Frontal cortex (tissue), 4 donors: Measurements from ENCODE around the gene TMEM170B. TPM values are rescaled to one million over a fixed set of nuclear protein-coding genes. Genes with fewer than 3 reads are reported as not detected.
"Not testable (repeated sequence)": the region's sequence is repeated elsewhere in the genome, so short reads cannot be mapped to it uniquely, and the experiment has no call there.

Experiments
- DNase-seq, 2 donors: peaks; one replicate each; pipeline ENCODE4 v3.0.0; 2012; ENCODE audit warnings: low spot score in 2 of 2
- FAIRE-seq: peaks from 2 replicates; lab custom pipeline; 2012; peaks lifted over from hg19 to GRCh38; lab: Jason Lieb, UNC
- total RNA-seq: library from RNA; depleted of rRNA; stranded (reverse); fragments of >200 nt; gene quantifications from one replicate; pipeline ENCODE4 v1.2.3, GENCODE V29; 2014
- donor health status: control.
- donor health status: control.
- donor health status: control.

Gene TMEM170B
- total RNA-seq, 1 donor from 2014 or later, result 51.8 TPM

DNA sequence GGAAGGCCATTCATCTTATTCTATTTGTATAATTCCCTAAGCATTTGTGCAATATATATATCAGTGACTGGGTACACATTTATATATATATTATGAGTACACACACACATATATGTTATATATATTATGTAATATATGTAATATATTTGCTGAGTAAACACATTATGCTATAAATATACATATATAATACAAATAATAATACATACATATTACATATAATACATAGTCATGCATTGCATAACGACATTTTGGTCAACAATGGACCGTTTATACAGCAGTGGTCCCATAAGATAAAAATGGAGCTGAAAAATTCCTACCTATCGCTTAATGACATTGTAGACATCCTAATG lies 11.4 kb upstream of the TMEM170B start:
- no peak for DNase-seq
- FAIRE-seq, result no peak

DNA sequence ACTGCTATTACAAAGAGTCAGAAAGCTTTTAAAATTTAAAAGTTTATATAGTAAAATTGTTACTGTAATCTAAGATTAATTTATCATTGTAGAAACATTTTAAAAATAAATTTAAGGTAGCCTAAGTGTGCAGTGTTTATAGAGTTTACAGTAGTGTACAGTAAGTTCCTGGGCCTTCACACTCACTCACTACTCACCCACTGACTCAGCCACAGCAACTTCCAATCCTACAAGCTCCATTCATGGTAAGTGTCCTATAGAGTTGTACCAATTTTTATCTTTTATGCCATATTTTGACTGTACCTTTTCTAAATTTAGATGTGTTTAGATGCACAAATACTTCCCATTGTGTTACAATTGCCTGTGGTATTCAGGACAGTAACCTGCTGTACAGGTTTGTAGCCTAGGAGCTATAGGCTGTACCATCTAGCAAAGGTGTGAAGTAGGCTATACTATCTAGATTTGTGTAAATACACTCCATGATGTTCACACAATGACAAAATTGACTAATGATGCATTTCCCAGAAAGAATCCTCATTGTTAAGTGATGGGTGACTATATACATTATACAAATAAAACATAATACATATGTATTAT lies 10.2 kb upstream of the TMEM170B start:
- FAIRE-seq (no peak), DNase-seq (no peak)

DNA sequence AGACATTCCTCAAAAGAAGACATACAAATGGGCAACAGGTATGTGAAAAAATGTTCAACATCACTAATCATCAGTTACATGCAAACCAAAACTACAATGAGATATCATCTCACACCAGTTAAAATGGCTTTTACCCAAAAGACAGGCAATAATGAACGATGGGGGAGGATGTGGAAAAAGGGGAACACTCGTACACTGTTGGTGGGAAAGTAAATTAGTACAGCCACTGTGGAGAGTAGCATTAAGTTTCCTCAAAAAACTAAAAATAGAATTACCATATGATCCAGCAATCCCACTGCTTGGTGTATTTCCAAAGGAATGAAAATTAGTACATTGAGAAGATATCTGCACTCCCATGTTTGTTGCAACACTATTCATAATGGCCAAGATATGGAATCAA lies 8.6 kb upstream of the TMEM170B start:
- FAIRE-seq, result no peak
- DNase-seq, result no peak

DNA sequence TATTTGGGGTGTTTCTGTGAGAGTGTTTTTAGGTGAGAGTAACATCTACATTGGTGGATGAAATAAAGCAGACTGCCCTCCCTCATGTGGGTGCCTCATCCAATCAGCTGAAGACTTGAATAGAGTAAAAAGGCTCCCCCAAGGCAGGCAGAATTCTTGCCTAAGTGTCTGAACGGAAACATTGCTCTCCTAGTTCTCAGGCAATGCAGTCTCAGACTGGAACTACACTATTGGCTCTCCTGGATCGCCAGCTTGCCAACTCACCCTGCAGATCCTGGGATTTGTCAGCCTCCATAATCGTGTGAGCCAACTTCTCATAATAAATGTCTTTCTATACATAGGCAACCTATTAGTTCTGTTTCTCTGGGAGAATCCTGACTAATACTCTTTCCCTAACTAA lies 5.5 kb upstream of the TMEM170B start:
- DNase-seq (no peak), FAIRE-seq (no peak)

DNA sequence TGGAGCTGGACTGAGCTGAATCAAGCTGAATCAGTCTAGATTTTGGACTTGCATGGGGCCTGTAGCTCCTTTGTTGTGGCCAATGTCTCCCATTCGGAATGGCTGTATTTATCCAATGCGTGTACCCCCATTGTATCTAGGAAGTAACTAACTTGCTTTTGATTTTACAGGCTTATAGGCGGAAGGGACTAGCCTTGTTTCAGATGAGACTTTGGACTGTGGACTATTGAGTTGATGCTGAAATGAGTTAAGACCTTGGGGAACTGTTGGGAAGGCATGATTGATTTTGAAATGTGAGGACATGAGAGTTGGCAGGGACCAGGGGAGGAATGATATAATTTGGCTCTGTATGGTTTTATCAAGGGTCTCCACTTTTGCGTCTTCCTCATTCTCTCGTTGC lies 3.0 kb upstream of the TMEM170B start:
- DNase-seq (no peak), FAIRE-seq (no peak)

DNA sequence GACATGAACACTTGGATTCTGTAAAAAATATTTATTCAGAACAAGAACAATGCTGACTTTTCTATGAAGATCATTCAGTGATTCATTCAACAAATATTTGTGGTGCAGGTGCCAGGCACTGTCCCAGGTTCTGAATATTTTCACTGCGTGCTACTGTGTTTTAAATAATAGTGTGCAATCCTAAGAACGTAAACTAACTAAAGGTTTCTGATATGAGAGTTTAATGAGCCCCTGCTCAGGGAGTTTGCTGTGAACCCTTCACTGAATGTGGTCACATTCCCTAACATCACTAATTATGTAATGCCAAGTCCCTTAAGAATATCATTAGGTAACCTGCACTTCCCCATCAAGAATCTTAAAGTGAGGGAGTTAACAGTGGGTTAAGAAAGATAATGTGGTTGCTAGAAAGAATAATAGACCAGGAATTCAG lies 1.7 kb upstream of the TMEM170B start:
- FAIRE-seq (no peak), DNase-seq (no peak)

DNA sequence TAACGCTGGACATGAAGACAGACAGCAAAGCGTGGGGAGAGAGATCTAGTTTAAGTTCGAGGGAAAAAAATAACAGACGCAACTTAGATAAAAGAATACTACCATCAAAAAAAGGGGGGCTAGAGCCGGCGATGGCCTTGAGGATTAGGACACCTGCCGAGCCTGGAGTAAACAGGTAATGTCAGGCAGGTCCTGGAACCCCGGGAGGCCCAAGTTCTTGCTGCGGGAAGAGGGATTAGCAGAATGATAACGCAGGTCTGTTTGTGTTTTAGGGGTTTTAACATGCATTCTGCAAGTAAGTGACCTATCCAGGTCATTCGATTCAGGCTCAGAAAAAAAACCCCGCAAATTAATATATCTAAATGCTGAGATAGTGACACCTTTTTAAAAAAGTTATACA lies 754 bp upstream of the TMEM170B start:
- no peak for FAIRE-seq
- no peak for DNase-seq

DNA sequence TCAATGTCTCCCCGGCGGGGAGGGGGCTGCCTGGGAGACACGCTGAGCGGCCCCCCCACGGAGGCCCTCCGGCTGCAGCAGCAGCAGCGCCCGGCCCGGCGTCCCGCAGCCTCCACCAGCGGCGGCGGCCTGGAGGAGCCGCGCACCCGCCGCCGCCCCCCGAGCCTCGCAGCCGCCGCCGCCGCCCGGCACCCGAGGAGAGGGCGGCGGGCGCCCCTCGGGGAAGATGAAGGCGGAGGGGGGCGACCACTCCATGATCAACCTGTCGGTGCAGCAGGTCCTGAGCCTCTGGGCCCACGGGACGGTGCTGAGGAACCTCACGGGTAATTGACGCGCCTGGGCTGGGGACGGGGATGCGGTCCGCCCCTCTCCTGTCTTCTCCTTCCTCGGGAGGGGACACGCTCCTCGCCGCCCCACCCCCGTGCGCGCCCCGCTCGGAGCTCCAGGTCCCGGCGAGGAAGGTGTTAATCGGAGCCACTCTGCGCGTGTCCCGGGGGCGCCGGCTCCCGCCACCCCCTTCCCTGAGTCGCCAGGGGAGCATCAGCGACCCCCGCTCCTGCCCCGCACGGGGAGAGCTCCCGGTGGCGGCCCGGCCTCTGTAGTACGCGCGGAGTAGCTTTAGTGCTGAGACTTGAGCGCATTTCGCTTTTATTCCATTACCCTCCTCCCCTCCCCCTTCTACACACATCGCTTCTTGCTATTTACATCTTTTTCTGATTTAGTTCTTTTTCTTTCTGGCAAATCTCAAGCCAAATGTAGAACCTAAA lies 686 bp downstream of the TMEM170B start:
- FAIRE-seq, result no peak
- DNase-seq, result peak; percentile 20 to 27

DNA sequence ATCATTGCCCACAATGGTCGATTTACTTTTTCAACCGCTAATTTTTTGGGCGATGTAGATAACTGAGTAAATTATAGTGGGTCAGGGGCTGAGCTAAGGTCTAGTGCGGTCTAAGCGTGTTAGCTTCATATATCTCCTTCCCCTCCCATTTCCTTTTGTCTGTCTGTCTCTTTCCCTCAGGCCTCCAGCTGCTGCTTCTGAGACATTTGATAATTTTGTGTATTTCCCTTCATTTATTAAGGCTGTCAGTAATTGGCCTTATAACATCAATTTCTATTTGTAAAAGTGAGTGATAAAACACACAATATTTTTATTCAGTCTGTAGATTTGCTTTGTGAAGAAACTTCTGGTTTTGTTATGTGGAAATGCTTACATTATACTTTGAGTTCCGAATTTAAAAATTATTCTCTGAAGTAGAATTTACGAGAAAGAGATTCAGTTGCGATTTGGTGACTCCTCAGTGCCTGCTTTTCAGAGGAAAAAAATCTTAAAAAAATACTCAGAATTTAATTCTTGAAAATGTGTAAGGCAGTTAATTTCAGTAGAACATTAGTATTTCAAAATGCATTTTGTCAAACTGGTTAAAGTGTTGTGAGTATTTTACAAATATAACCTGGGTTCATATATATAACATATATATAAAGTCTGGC lies 1.4 kb downstream of the TMEM170B start:
- no peak for FAIRE-seq
- no peak for DNase-seq

DNA sequence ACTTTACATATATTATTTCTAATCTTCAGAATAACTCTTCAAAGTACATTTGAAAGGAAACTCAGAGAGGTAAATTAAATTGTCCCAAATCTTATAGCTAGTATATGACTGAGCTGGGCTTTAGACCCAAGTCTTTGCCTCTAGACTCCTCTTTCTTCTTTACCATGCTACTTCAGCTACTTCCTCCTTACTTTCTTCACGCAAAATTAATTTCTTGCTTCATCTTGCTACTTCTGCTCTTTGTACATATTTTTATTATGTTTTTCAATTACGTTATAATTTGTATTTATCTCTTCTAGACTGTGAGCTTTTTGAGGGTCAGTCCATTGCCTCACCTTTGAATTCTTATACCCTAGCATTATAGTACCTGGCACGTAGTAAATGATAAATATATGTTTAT lies 5.3 kb downstream of the TMEM170B start:
- DNase-seq, result no peak
- no peak for FAIRE-seq

DNA sequence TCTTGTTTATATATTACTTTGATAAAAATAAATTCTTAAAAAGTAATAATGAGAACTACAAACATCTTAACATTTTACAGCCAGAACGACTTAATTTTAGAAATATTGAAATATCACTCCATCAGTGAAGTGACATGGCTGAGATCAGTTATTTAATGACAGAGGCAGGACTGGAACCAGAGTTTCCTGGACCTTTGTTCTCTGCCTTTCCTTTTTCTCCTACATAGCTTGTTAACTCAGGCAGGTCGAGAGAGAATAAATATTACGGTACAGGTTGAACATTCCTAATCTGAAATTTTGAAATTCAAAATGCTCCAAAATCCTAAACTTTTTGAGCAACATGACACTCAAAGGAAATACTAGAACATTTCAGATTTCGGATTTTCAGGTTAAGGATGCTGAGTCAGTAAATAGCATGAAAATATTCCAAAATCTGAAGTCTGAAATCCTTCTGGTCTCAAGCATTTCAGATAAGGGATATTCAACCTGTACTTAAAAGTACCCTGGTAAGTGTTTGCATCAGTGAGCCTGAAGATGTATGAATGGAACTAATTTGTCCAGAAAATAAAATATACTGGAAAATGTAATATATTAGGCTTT lies 6.5 kb downstream of the TMEM170B start:
- DNase-seq (no peak), FAIRE-seq (no peak)

DNA sequence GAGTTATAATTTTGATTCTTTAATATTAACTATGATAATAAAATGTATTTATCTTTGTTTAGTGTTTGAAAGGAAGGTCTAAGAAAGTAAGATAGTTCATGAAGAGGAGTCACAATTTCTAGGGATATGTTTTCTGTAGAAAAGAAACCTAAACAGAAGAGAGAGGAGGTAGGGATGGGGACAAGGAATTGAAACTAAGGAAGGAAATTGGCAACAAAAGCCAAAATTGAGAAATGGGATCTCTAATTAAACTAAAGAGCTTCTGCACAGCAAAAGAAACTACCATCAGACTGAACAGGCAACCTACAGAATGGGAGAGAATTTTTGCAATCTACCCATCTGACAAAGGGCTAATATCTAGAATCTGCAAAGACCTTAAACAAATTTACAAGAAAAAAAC lies 10.3 kb downstream of the TMEM170B start:
- not testable (repeated sequence) for FAIRE-seq, DNase-seq

DNA sequence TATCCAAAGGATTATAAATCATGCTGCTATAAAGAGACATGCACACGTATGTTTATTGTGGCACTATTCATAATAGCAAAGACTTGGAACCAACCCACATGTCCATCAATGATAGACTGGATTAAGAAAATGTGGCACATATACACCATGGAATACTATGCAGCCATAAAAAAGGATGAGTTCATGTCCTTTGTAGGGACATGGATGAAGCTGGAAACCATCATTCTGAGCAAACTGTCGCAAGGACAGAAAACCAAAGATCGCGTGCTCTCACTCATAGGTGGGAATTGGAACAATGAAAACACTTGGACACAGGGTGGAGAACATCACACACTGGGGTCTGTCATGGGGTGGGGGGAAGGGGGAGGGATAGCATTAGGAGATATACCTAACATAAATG lies 11.0 kb downstream of the TMEM170B start:
- not testable (repeated sequence) for DNase-seq, FAIRE-seq

DNA sequence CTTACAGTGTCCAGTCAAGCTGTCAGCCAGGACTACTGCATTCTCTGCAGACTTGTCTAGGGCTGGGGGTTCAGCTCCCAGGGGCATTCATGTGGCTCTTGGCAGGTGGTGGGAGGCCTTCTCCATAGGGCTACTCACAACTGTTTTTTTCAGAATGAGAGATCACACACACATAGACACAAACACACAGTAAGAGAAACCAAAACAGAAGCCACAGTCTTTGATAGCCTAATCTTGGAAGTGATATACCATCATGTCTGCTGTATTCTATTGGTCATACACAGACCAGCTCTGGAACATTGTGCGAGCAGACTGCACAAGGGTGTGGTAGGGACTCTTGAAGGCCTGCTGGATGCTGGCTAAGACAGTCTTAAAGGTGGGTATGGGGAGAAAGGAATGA lies 13.5 kb downstream of the TMEM170B start:
- FAIRE-seq, result no peak
- no peak for DNase-seq

DNA sequence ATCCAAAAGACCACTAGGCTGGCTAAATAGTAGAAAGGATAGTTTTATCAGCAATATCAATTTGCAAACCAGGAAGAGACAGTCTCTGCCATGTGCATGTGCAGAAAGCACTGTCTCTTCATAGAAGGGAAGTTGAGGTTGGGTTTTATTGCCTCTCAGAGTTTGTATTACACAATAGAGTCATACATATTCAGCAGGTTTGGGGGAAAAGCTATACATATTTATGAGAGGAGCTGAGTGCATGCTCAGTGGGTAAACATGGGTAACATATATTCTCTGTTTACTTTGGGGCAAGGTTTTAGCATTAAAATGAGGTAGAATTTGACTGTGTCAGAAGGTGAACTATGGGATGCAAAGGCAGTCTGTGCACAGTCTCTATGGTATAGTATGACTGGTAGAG lies 14.9 kb downstream of the TMEM170B start:
- FAIRE-seq (no peak), DNase-seq (no peak)

DNA sequence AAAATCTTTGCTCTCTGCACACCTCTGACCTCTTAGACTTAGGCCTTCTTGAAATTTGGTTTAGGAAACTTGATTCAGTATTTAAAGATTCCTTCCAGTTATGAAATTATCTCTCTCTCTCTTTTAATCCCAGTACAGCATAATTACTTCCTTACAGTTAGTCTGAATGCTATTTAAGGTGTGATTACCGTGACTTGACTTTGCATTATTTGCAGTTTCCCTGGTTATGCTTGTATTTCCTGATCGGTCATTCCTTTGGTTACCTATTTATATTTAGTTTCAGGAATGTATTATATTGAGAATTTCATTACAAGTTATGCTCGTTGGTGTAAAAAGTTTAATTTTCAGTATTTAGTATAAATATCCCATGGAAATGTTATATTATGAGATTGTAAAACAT lies 16.3 kb downstream of the TMEM170B start:
- DNase-seq, result no peak
- FAIRE-seq, result no peak

DNA sequence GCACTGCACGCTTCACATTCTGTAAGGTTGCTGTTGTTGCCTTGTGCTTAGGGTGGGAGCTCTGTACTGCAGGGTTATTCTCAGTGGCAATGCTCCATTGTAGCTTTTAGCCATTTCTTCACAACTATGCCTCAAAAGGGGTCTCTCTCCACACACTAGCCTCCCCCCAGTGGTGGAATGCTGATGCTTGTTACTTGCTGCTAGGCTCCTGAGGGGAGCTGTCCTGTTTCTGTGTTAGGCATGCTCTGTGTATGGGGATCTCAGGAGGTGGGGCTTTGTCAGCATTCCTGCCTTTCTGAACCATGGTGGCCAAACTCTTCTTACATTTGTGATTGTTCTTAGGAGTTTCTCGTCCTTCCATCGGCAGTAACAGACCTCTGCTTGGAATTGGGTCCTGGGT lies 18.8 kb downstream of the TMEM170B start:
- DNase-seq (no peak), FAIRE-seq (no peak)

DNA sequence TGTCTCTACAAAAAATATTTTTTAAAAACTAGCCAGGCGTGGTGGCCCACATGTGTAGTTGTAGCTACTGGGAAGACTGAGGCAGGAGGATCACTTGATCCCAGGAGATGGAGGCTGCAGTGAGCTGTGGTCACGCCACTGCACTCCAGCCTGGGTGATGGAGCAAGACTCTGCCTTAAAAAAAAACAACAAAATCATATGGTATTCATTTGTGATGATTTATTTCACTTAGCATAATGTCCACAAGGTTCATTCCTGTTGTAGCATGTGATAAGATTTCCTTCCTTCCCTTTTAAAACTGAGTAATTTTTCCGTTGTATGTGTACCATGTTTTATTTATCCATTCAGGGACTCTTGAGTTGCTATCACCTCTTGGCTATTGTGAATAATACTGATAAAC lies 26.2 kb downstream of the TMEM170B start:
- no peak for FAIRE-seq
- no peak for DNase-seq

DNA sequence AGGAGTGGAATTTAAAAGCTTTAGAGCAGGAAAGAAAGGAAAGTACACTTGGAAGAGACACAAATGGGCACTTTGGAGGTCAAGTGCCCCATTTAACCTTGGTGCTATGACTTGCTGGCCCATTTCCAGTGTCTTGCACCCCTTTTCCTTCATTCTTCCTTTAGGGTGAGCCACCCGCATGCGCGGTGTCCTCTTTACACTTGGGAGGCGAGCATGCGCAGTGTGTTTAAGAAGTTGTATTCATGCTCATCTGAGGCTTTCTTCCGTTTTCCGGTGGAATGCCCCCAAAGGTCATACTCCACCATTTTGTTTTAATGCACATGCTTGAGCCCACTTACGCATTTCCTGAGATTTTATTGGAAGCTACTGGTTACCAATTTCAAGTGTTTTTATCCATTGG lies 29.1 kb downstream of the TMEM170B start:
- FAIRE-seq (no peak), DNase-seq (no peak)

DNA sequence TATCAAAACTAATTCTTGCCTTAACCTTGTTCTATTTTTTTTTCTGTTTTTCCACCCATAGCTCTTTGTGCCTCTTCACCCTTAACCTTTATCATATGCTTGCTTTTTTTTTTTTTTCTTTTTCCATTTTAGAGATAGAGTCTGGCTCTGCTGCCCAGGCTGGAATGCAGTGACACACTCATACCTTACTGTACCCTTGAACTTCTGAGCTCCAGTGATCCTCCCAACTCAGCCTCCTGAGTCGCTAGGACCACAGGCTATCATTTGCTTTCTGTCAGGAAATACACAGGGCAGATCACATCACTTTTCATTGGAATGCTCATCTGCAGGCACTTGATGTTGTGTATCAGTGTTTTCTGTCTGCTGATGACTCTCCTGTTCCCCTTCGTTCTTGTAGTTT lies 33.5 kb downstream of the TMEM170B start:
- FAIRE-seq (no peak), DNase-seq (no peak)

DNA sequence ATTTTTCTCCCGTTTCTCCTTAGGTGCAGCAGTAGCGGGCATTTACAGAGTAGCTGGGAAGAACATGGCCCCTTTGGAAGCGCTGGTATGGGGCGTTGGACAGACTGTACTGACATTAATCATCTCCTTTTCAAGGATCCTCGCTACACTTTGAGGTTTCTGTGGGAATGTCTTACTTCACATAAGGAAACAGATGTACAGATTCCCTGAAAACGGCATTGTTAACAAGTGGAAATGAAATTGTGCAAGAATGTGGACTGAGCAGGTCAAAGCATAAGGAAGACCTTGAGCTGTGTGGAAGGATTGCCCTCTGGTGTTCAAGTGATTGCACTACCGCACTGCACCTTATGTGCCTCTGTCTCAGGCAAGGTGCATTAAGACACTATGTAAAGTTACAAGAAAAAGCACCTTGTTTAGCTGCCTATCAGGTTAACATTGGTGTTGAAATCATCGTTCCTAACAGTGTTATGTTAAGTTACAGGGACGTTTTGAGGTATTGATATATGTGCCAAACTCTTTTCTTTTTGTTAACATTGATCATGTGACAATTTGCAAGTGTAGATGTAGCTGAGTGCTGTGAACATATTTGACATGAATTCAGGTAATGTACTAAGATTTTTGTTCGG lies 38.0 kb downstream of the TMEM170B start:
- DNase-seq (peak; percentile 22 to 33), FAIRE-seq (no peak)
